ENCODE results near the gene PLCD1. TPM values are rescaled to one million over a fixed set of nuclear protein-coding genes. Genes with fewer than 3 reads are reported as not detected.

Gene PLCD1
- polyA plus RNA-seq, 1 of the 3 experiments (the other 2 are of a cell fraction): 20.2 TPM

GRCh38 chr3:38047896-38048295 lies 18.5 kb upstream of the PLCD1 start:
- Histone ChIP-seq H3K27me3 (ENCODE audit: insufficient read depth) (peaks cover 4% of the 10 kb centered on the region; the same call in 1 of the 2 replicates), H3F3A (replicated peaks; ENCODE audit: insufficient read depth) (no peaks in the 10 kb centered on the region), H3K79me2 (ENCODE audit: insufficient read depth) (no peaks in the 10 kb centered on the region), H3K9me2 (no peaks in the 10 kb centered on the region), H3K4me1 (ENCODE audit: control insufficient read depth in 1 of 2, insufficient read depth in 2 of 2, low read depth in 1 of 2, low read length in 1 of 2) (no peaks in the 10 kb centered on the region), H3K27ac (ENCODE audit: low read depth in 2 of 2, low read length in 1 of 2) (no peak overlapping the region), H3K4me2 (no peak overlapping the region), H4K20me1 (ENCODE audit: insufficient read depth) (no peaks in the 10 kb centered on the region), H2AFZ (ENCODE audit: low read depth) (no peak overlapping the region), H3K4me3 (ENCODE audit: low read depth in 2 of 2, low read length in 1 of 2) (no peak overlapping the region), H3K9ac (no peak overlapping the region), H3K9me3 (no peaks in the 10 kb centered on the region), H3K36me3 (replicated peaks in 1 of 2; ENCODE audit: control insufficient read depth in 1 of 2, insufficient read depth in 2 of 2, low read length in 1 of 2) (no peaks in the 10 kb centered on the region)
- ChIA-PET POLR2A (no interaction called here), CTCF (no interaction called here)
- TF ChIP-seq USF1 (IDR thresholded peaks at IDR 0.05; ENCODE audit: borderline replicate concordance, low read depth): no peak
- TF ChIP-seq TCF12 (IDR thresholded peaks at IDR 0.05): peak; percentile 25; the same call in 1 of the 2 replicates
- TF ChIP-seq IRF3 (IDR thresholded peaks at IDR 0.05; ENCODE audit: low read depth, low read length): no peak
- no peak for TF ChIP-seq NRF1 (IDR thresholded peaks at IDR 0.05; ENCODE audit: low read depth, low read length)
- DNase-seq: no peak
- WGBS (ENCODE audit: low lambda C conversion rate): 37% methylated on average over 2 of the region's 2 CpGs

GRCh38 chr3:38046821-38047220 lies 17.4 kb upstream of the PLCD1 start:
- POLR2A ChIA-PET: no interaction called here

More at GRCh38 chr3:38046821-38047220, 17.4 kb upstream of the PLCD1 start:
- peaks cover 4% of the 10 kb centered on the region; the same call in 1 of the 2 replicates for H3K27me3 ChIP-seq (ENCODE audit: insufficient read depth)
- CTCF ChIA-PET: interaction anchor here (0.6 kb wide), 1 partner anchor 474 kb away, joined by 3 read pairs; no protein-coding TSS in a partner anchor
- no peaks in the 10 kb centered on the region for H3K4me1 ChIP-seq (ENCODE audit: control insufficient read depth in 1 of 2, insufficient read depth in 2 of 2, low read depth in 1 of 2, low read length in 1 of 2)
- H4K20me1 ChIP-seq (ENCODE audit: insufficient read depth): no peaks in the 10 kb centered on the region
- no peaks in the 10 kb centered on the region for H3F3A ChIP-seq (replicated peaks; ENCODE audit: insufficient read depth)
- H3K9me2 ChIP-seq: no peaks in the 10 kb centered on the region
- H3K9me3 ChIP-seq: no peaks in the 10 kb centered on the region
- no peaks in the 10 kb centered on the region for H3K79me2 ChIP-seq (ENCODE audit: insufficient read depth)
- 48% methylated on average over 2 of the region's 2 CpGs for WGBS (ENCODE audit: low lambda C conversion rate)
- no peak for TF ChIP-seq MEF2A (IDR thresholded peaks at IDR 0.05; ENCODE audit: borderline replicate concordance, low read depth)
- TF ChIP-seq CTCF (IDR thresholded peaks at IDR 0.05): no peak
- no peak for TF ChIP-seq IRF3 (IDR thresholded peaks at IDR 0.05; ENCODE audit: low read depth, low read length)
- no peak for TF ChIP-seq GATA2 (CRISPR knock-in tag; IDR thresholded peaks at IDR 0.05)
- no peak for TF ChIP-seq REST (IDR thresholded peaks at IDR 0.05; ENCODE audit: low read depth, low read length)
- TF ChIP-seq FOSL2 (IDR thresholded peaks at IDR 0.05; ENCODE audit: borderline replicate concordance, low read depth): no peak
- no peak for TF ChIP-seq TEAD4 (IDR thresholded peaks at IDR 0.05; ENCODE audit: borderline replicate concordance, insufficient read depth)
- DNase-seq: no peak
- no peak overlapping the region for H3K4me2 ChIP-seq
- H3K27ac ChIP-seq (ENCODE audit: low read depth in 2 of 2, low read length in 1 of 2): no peak overlapping the region
- H3K36me3 ChIP-seq (replicated peaks in 1 of 2; ENCODE audit: control insufficient read depth in 1 of 2, insufficient read depth in 2 of 2, low read length in 1 of 2): no peaks in the 10 kb centered on the region
- no peak overlapping the region for H3K9ac ChIP-seq
- no peak overlapping the region for H3K4me3 ChIP-seq (ENCODE audit: low read depth in 2 of 2, low read length in 1 of 2)
- no peak overlapping the region for H2AFZ ChIP-seq (ENCODE audit: low read depth)
